ENCODE data around the gene POLE.

POLE gene

DNA sequence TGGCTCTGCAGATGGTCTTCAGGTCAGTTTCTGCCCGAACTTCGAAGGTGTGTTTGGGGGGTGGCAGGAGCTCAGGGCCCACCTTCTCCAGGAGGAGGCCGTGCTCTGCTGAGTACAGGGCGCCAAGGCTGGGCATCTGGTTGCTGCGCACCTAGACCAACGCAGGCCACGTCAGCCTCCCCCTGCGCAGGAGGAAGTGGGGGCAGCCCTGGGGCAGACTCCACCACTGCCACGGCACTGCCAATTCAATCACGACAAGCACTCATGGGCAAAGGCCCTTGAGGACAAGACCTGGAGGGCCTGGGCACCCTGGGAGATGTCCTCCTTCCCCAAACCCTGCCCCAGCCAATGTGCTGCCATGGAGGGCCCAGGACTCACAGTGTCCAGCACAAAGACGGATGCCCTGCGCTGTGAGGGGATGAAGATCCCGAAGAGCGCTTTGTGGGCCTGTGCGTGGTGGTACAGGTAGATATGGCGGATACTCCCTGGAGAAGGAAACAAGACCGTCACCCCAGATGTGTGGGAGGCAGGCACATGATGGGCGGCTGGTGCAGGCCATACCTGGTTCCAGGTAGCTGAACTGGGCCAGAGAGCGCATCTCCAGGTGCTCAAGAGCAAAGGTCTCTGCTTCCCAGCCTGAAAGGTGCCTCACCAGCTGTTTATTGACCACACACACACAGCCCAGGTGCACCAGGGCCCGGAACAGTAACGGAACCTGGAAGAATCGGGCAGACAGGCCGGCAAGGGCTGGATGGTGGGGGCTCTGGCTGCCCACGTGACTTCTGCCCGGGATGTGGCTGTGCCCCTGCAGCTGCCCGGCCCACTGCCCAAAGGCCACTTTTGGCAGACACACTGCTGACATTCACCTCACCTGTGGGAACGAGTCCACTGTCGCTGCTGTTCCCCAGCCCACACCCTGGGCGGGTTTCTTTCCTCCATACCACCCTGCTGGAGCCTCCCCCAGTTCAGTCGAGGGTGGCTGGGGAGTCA lies 44.0 kb downstream of the POLE start:
- CTCF ChIA-PET, result interaction anchor here (0.6 kb wide), 1 partner anchor 52 kb away, joined by 3 read pairs; no protein-coding TSS in a partner anchor
- POLR2A ChIA-PET, result no interaction called here
- peaks cover 26 to 87% of the 10 kb centered on the region in 2 experiments for H3K36me3 ChIP-seq (ENCODE audit: control insufficient read depth in 2 of 2, insufficient read depth in 1 of 2, low read length in 2 of 2)

DNA sequence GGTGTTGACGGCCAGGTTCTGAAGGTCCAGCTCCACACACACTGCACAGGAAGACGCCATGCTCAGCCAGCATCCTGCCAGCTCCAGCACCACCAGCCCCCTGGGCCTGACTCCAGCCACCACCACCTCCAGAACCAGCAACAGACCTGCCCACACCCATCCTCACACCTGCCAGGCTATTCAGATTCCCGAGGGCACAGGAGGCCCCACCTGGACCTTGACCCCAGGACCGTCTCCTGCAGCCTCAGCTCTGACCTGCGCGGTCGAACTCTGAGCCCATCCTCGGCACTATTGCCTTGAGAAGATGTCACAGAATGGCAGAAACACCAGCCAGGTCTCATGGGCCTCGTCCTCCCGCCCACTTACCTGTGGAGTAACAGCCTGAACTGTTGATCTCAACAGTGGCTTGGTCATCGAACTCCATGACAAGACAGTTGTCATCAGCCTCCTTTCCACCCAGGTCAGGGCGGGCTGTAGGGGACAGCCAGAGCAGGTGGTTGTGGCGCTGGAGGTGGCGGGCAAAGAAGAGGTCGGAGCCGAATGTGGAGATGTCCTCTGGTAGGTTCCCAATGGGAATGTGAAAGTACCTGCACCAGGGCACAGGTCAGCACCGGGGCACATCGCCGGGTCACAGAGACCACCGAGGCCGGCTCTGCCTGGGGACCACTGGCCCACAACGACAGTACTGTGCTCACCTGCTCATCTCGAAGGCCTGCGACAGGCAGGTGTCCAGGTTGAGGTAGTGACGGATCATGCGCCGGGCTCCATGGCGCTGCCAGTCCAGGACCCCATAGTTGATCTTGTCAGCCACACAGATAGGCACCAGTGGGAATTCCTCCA lies 45.1 kb downstream of the POLE start:
- TF ChIP-seq KLF7 (tag by site-specific recombination; IDR thresholded peaks at IDR 0.05; ENCODE audit: borderline replicate concordance) (no peak), ZNF423 (tag by site-specific recombination; IDR thresholded peaks at IDR 0.05) (no peak), ZNF707 (tag by site-specific recombination; IDR thresholded peaks at IDR 0.05) (no peak), MYNN (tag by site-specific recombination; IDR thresholded peaks at IDR 0.05; ENCODE audit: borderline replicate concordance) (no peak), SCRT2 (tag by site-specific recombination; IDR thresholded peaks at IDR 0.05) (peak; percentile 51; the same call in 1 of the 2 replicates), ZNF138 (tag by site-specific recombination; IDR thresholded peaks at IDR 0.05; ENCODE audit: borderline replicate concordance) (no peak)
- no peaks in the 10 kb centered on the region for H3K9me3 ChIP-seq (ENCODE audit: control insufficient read depth, insufficient read depth, low read depth, low read length)
- POLR2A ChIA-PET, result no interaction called here
- CTCF ChIA-PET, result interaction anchor here (0.6 to 1.4 kb wide), 3 partner anchors 27 to 502 kb away, joined by 3 to 6 read pairs (median 4); no protein-coding TSS in a partner anchor
- peaks cover 23 to 87% of the 10 kb centered on the region in 2 experiments for H3K36me3 ChIP-seq (ENCODE audit: control insufficient read depth in 2 of 2, insufficient read depth in 1 of 2, low read length in 2 of 2)
- no peak overlapping the region for H3K27ac ChIP-seq (ENCODE audit: extremely low read depth, low read depth, low read length)
- H3K4me3 ChIP-seq (ENCODE audit: low read depth, low read length), result no peak overlapping the region
- H3K4me1 ChIP-seq (ENCODE audit: control insufficient read depth, insufficient read depth, low read length), result no peaks in the 10 kb centered on the region

More for the DNA sequence above, 44.0 kb downstream of the POLE start:
- Histone ChIP-seq H3K9me3 (ENCODE audit: control insufficient read depth, insufficient read depth, low read depth, low read length) (no peaks in the 10 kb centered on the region), H3K4me3 (ENCODE audit: low read depth, low read length) (no peak overlapping the region), H3K4me1 (ENCODE audit: control insufficient read depth, insufficient read depth, low read length) (no peaks in the 10 kb centered on the region), H3K27ac (ENCODE audit: extremely low read depth, low read depth, low read length) (no peak overlapping the region)
- TF ChIP-seq EGR2 (tag by site-specific recombination; IDR thresholded peaks at IDR 0.05; ENCODE audit: low read depth), result 0 out of 2 replicates have a peak, but pooled peaks have one; percentile 10
- TF ChIP-seq YY1 (tag by site-specific recombination; IDR thresholded peaks at IDR 0.05), result no peak

DNA sequence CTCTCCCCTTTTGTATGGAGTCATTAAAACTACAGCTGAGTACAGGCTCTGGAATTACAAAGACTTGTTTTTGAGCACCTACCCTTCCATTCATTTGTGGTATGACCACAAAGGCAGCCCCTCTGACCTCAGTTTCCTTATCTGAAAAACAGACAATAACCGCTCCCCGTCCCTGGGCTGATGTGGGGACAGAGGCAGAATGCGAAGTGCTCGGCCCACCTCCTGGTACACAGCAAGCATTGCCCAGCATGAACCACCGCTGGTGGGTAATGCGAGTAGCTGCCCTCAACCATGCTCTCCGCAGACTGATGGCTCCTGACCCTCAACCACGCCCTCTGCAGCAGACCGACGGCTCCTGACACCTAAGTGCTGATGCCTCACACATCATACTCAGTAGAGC lies 46.2 kb downstream of the POLE start:
- Histone ChIP-seq H3K4me1 (ENCODE audit: control insufficient read depth, insufficient read depth, low read length) (no peaks in the 10 kb centered on the region), H3K36me3 (ENCODE audit: control insufficient read depth in 2 of 2, insufficient read depth in 1 of 2, low read length in 2 of 2) (peaks cover 22 to 91% of the 10 kb centered on the region in 2 experiments), H3K4me3 (ENCODE audit: low read depth, low read length) (no peak overlapping the region), H3K9me3 (ENCODE audit: control insufficient read depth, insufficient read depth, low read depth, low read length) (no peaks in the 10 kb centered on the region), H3K27ac (ENCODE audit: extremely low read depth, low read depth, low read length) (no peak overlapping the region)
- ChIA-PET POLR2A (no interaction called here), CTCF (interaction anchor here (0.6 to 1.4 kb wide), 4 partner anchors 26 to 501 kb away, joined by 3 to 6 read pairs (median 4); no protein-coding TSS in a partner anchor)
- TF ChIP-seq ZNF623 (tag by site-specific recombination; IDR thresholded peaks at IDR 0.05), result no peak
- TF ChIP-seq, protein P1, sequence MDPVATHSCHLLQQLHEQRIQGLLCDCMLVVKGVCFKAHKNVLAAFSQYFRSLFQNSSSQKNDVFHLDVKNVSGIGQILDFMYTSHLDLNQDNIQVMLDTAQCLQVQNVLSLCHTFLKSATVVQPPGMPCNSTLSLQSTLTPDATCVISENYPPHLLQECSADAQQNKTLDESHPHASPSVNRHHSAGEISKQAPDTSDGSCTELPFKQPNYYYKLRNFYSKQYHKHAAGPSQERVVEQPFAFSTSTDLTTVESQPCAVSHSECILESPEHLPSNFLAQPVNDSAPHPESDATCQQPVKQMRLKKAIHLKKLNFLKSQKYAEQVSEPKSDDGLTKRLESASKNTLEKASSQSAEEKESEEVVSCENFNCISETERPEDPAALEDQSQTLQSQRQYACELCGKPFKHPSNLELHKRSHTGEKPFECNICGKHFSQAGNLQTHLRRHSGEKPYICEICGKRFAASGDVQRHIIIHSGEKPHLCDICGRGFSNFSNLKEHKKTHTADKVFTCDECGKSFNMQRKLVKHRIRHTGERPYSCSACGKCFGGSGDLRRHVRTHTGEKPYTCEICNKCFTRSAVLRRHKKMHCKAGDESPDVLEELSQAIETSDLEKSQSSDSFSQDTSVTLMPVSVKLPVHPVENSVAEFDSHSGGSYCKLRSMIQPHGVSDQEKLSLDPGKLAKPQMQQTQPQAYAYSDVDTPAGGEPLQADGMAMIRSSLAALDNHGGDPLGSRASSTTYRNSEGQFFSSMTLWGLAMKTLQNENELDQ (tag by site-specific recombination; IDR thresholded peaks at IDR 0.05; ENCODE audit: low read depth), result no peak
- no peak for TF ChIP-seq ZNF561 (tag by site-specific recombination; IDR thresholded peaks at IDR 0.05; ENCODE audit: borderline replicate concordance)
- TF ChIP-seq ZNF664 (tag by site-specific recombination; IDR thresholded peaks at IDR 0.05), result no peak

Measured in HEK293 (cell line).